ENCODE measurements around the gene CEMIP2. TPM values are rescaled to one million over a fixed set of nuclear protein-coding genes. Genes with fewer than 3 reads are reported as not detected.
A peak's percentile ranks its signal among the peaks of the same experiment; 100 is the strongest.

The CEMIP2 gene
- total and polyA plus RNA-seq, 2 of the 13 experiments (the other 11 are each of a cell fraction or from before 2014, with no cell fraction given), result 94.3 to 128 TPM

DNA sequence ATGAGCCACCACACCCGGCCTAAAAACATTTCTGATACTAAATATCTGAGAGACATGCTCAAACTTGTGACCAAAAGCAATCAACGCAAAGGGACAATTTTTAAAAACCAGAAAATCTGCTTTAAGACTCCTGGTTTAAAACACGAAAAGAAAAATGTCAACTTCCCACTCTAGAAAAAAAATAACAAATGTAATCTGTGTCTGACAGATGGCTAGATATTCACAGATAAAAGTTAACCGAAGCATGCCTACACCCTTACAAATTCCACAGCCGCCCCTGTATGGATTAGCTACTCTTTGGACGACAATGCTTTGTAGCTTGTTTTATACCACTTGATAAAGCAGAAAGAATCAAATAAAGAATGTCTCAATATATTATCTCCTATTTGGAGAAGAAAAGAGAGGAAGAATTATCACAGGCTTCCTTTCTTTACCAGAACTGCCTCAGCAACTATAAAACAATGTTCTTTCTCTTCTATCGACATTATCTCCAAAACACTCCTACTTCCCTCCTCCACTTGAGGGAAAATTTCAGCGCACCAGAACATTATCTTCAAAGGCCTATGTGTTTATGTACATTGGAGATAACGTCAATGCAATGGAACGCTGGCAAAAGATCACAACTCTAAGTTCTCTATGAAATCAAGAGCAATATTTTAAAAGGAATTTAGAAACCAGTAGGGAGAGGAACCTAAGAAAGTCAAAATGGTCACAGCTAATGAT lies 26.2 kb downstream of the CEMIP2 start (continued):
- TF ChIP-seq ZHX2 (IDR thresholded peaks at IDR 0.05; ENCODE audit: low read depth) (no peak), ZHX2 (CRISPR knock-in tag; IDR thresholded peaks at IDR 0.05; ENCODE audit: borderline replicate concordance) (peak; percentile 39; the same call in 1 of the 2 replicates)

- no peak for ATAC-seq
- H3K9ac ChIP-seq (ENCODE audit: insufficient read depth, low read depth, low read length), result no peak overlapping the region
- CTCF ChIA-PET (ENCODE audit: low intra/inter-chr PET ratio, low total read pairs), result no interaction called here
Measured at GRCh38 chr9:71740199-71740598, 28.1 kb downstream of the CEMIP2 start.

More at GRCh38 chr9:71740199-71740598, 28.1 kb downstream of the CEMIP2 start:
- Histone ChIP-seq H3K4me1 (ENCODE audit: insufficient read depth, low read length) (peaks cover 54% of the 10 kb centered on the region), H3K4me2 (ENCODE audit: low read depth, low read length) (no peak overlapping the region), H3K36me3 (replicated peaks in 1 of 2; ENCODE audit: control insufficient read depth in 1 of 2, insufficient read depth in 2 of 2, low read length in 2 of 2) (peaks cover 18 to 42% of the 10 kb centered on the region in 2 experiments), H3K9me3 (ENCODE audit: low read length) (no peaks in the 10 kb centered on the region), H4K20me1 (ENCODE audit: insufficient read depth, low read length) (no peaks in the 10 kb centered on the region), H3K27ac (ENCODE audit: extremely low read length, insufficient read depth, low read length) (no peak overlapping the region), H3K4me3 (replicated peaks in 1 of 3; ENCODE audit: insufficient read depth in 1 of 3, low read depth in 2 of 3, low read length in 3 of 3) (no peak overlapping the region), H2AFZ (ENCODE audit: low read length) (no peak overlapping the region), H3K27me3 (ENCODE audit: control insufficient read depth in 1 of 2, insufficient read depth in 2 of 2, low read length in 2 of 2) (no peaks in the 10 kb centered on the region), H3K79me2 (ENCODE audit: insufficient read depth, low read length) (peaks cover 22% of the 10 kb centered on the region)
- FAIRE-seq (no peak), DNase-seq (ENCODE audit: low spot score) (no peak)
- POLR2A ChIA-PET, result interaction anchor here (1.0 kb wide), 1 partner anchor 23 kb away, joined by 4 read pairs; no protein-coding TSS in a partner anchor
- in situ Hi-C loops (cut with HindIII; ENCODE audit: extremely low pct_ligation_motif_present, low pct_unique_long_range_greater_than_20kb), result no loop called here
- intact Hi-C loops (cut with micrococcal nuclease; ENCODE audit: unreplicated experiment), result no loop called here
- no TSS peak for BruUV-seq (replicated peaks)
- TF ChIP-seq ZNF263 (CRISPR knock-in tag; IDR thresholded peaks at IDR 0.05) (no peak), ATAD3A (CRISPR knock-in tag; IDR thresholded peaks at IDR 0.05) (no peak), DNMT1 (CRISPR knock-in tag; IDR thresholded peaks at IDR 0.05) (no peak), ZNF510 (CRISPR knock-in tag; IDR thresholded peaks at IDR 0.05; ENCODE audit: low read depth) (no peak)
- whole genome bisulfite sequencing (ENCODE audit: low lambda C conversion rate), result 97% methylated on average over 2 of the region's 2 CpGs
